ENCODE results near the gene ETS2.
"Not testable (repeated sequence)": the region's sequence is repeated elsewhere in the genome, so short reads cannot be mapped to it uniquely, and the experiment has no call there.

The ETS2 gene

GRCh38 chr21:38819051-38819718, 13.5 kb downstream of the ETS2 start:
- no peak for DNase-seq

GRCh38 chr21:38819719-38820159, 14.0 kb downstream of the ETS2 start:
- DNase-seq, result no peak

DNA sequence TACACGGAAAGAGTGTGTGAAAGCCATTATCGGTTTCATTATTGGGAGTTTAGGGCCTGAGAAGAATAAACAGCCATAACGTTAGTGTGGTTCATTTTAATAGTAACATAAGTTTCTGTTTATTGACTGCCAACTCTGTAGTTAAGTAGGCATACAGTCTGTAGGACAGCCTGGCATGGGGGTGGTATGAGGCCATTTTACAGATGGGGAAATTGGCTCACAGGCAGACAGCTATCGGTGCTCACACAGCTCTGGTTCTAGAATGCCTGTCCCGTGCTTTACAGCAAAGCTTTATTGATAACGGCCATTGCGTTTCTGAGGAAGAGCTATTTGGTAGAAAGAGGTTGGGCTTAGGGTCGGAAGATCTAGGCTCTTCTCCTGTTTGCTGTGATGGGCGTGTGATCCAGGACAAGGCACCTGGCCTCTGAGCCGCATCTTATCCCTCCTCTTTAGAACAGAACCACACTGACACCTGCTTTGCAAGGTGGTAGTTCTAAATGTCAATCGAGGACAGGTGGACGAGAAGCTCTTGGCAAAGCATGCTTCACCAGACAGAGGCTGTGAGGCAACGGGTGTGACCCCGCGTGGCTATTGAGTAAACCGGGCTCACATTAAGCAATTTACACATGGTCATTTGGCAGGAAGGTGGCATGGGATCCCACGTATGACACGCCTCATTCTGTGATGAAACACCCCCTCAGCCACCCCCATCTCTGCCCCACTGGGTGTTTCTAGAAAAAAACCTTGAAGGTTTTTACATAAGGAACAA, 14.9 kb downstream of the ETS2 start:
- DNase-seq, result no peak

DNA sequence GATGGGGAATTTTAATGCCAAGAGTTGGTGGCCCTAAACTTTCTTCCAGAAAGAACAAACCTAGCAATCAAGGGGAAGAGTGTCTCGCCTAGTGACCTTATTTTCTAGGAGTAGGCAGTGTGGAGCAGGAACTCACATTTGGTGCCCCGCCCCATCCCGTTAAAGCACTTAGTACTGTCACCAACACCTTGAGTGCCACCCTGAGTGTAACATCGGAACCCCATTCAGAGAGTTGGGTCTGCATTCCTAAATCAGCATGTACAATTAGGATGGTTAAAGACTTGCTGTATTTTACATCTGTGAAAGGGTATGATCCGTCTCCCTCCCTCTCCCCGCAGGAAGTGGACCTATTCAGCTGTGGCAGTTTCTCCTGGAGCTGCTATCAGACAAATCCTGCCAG, 15.5 kb downstream of the ETS2 start:
- DNase-seq, result no peak

DNA sequence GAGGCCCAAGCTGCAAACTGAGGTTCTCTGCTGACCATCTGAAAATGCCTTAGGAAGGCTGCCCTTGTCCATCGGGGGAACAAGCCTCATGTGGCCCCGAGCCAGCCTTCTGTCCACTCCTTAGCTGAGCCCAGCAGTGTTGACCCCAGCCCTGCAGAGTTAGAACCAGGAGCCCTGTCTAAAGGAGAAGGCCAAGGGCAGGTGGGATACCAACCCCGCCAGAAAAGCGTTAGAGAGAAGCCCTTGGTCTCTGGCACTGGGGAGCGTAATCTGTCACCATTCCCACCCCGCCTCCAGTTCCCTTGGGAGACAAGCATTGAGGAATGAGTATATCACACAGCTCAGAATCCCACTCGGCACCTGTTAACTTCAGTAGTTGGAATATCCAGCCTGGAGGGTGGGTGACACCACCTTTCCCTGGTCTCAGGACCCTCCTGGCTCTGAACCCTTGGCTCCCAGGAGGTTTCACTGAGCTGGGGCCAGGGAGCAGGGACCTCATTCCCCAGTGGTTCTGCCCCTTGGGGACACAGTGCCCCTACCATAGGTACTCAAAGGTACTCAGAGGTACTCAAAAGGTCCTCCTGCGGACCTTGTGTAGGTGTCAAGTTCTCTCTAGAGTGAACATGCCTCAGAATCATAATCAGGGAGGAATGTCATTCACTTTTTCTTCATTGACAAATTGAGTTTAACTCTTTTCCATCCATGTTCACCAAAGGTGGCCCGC, 16.4 kb downstream of the ETS2 start:
- DNase-seq, result no peak

DNA sequence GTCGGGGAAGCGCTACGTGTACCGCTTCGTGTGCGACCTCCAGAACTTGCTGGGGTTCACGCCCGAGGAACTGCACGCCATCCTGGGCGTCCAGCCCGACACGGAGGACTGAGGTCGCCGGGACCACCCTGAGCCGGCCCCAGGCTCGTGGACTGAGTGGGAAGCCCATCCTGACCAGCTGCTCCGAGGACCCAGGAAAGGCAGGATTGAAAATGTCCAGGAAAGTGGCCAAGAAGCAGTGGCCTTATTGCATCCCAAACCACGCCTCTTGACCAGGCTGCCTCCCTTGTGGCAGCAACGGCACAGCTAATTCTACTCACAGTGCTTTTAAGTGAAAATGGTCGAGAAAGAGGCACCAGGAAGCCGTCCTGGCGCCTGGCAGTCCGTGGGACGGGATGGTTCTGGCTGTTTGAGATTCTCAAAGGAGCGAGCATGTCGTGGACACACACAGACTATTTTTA, 17.1 kb downstream of the ETS2 start:
- no peak for DNase-seq

GRCh38 chr21:38823737-38824123, 18.0 kb downstream of the ETS2 start:
- no peak for DNase-seq

DNA sequence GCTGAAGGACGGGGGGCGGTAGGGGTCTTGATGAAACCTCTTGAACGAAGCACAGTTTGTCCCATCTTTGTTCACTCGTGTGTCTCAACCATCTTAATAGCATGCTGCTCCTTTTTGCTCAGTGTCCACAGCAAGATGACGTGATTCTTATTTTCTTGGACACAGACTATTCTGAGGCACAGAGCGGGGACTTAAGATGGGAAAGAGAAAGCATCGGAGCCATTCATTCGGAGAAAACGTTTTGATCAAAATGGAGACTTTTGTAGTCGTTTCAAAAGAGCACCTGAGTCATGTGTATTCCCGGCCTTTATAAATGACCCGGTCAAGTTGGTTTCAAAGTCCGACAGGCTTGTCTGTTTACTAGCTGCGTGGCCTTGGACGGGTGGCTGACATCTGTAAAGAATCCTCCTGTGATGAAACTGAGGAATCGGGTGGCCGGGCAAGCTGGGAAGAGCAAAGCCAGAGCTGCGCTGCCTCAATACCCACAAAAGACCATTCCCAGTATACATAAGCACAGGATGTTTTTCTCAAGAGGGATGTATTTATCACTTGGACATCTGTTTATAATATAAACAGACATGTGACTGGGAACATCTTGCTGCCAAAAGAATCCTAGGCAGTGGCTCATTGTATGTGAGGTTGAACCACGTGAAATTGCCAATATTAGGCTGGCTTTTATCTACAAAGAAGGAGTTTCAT, 18.5 kb downstream of the ETS2 start:
- no peak for DNase-seq

DNA sequence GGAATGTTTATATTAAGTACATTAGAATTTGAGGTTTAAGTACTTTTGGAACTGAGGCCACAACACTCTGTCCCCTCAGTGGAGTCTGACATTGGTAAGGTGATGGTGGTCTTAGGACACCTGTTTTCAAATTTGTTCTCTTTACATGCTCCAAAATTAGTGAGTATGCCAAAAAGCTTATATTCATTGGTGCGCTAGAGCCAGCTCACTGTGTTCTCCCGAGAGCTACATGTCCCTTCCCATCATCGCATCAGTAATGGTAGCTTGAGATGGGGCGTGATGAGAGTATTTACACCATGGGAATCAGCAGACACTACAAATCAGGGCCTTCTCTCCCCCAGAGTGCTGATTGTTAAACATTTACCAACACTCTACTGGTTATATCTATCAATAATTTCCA, 19.5 kb downstream of the ETS2 start:
- no peak for DNase-seq

- DNase-seq, result no peak
Observed at GRCh38 chr21:38825921-38826320, 20.2 kb downstream of the ETS2 start.

GRCh38 chr21:38828111-38828510, 22.4 kb downstream of the ETS2 start:
- DNase-seq, result not testable (repeated sequence)

GRCh38 chr21:38830671-38831525, 25.2 kb downstream of the ETS2 start:
- DNase-seq, result no peak

DNA sequence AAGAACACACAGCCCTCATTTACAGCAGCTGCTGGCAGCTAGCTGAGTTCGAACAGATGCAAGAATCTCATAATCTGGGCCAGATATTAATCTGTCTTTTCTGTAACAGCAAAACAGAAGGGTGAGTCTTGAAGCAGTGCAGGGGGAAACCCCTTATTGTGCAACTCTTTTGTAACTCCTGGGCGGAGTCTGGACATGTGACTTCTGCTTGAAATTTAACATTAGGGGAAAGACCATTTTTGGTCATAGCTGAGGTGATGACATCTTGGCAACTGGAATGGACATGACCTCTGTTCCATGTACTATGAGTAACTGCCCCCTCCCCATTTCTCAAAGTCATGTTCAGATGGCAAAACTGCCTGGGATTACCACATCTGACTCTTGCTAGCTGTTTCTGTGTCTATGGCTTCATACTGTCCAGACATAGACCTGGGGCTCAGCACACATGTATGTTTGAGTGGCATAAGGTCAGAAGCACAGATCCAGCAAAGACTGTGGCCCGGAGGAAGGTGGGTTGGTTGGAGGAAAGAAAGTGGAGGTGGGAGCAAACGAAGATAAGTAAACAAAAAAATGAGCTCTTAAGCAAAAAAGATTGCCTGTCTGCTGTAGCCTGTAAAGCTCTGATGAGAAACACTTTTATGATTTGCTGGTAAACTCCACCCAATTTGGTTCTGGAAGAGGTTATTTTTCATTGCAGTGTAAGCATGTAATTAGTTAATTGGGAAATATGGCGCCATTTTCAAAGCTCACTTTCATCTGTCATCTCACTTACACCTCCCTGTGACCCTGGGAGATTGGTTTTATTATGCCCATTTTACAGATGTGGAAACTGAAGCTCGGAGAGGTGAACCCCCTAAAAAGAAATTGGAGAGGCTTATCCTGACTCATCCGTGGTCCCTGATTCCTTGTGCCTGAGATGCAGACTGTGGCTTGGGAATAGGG, 26.1 kb downstream of the ETS2 start:
- no peak for DNase-seq

DNA sequence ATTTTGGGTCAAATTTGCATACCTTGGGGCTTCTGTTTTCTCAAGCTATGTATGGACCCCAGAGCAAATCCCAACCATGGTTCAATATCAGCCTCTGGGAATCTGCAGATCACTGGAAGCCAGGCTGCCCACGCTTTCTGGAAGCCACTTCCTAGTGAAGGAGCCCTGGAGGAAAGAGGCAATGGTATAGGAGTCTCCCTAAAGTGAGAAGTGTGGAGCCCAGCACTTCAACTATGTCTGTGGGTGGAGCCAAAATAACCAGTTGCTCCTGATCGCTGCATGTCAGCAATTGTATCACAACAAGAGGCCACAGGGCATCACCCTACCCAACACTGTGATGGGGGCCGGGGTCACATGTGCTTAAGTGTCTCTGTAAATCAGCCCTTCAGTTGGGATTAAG, 26.9 kb downstream of the ETS2 start:
- no peak for DNase-seq

DNA sequence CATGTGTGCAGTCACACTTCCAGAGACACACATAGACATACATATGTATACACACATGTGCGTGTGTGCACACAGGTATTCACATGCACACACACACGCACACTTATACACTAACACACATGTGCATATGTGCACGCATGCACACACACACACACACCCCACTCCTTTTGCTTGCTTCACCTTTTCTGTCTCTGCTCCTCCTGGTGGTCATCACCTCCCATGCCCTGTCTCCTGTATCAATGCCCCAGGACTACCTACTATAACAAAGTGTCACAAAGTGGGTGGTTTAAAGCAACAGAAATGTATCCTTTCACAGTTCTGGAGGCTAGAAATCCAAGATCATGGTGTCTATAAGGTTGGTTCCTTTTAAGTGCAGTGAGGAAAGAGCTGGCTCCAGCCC, 27.4 kb downstream of the ETS2 start:
- DNase-seq, result no peak

- no peak for DNase-seq
Observed at GRCh38 chr21:38834725-38835124, 29.0 kb downstream of the ETS2 start.

DNA sequence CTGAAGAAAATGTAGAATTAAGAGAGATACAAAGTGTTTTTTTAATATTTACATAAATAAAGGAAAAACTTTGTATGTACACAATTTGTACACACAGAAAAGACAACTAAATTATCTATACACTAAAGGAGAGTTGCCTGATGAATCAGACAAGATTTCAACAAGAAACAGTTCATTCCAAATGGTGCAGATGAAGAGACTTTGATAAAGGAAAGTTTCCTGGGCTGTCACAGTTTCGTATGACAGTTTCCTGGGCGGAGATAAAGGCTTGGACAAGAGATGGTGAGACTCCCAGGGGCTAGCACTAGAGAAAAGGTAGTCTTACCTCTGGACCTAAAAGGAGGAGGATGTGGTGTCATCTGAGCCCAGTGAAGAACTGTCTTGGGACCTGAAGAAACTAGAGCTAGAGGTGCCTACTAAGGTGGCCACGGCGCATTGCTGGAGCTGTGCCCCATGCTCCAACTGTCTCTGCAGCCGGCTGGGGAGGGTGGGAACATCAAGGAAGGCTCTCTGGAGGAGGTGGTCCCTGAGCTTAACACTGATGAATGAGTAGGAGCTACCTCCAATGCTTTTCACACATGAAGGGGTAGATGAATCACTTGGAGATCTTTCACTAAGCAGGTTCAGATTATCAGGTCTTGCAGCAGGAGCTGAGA, 32.2 kb downstream of the ETS2 start:
- no peak for DNase-seq

- no peak for DNase-seq
Observed at GRCh38 chr21:38838598-38839327, 33.0 kb downstream of the ETS2 start.

Measured in retina (tissue), 1 donor.